ENCODE results near the gene ACSL1. TPM values are rescaled to one million over a fixed set of nuclear protein-coding genes. Genes with fewer than 3 reads are reported as not detected.

The ACSL1 gene
- polyA plus RNA-seq, 1 donor (not counting 4 experiments of a cell fraction or from before 2014, with no cell fraction given) = 60.6 TPM

- no peaks in the 10 kb centered on the region for H3K9me3 ChIP-seq (ENCODE audit: control insufficient read depth, low read depth, low read length)
- H3K4me2 ChIP-seq (ENCODE audit: control insufficient read depth, extremely low read depth, insufficient read depth, low read depth, low read length) = no peak overlapping the region
- no peak overlapping the region for H3K9ac ChIP-seq (ENCODE audit: control insufficient read depth, extremely low read depth, insufficient read depth, low read length)
- H2AFZ ChIP-seq (ENCODE audit: control insufficient read depth, low read length) = no peak overlapping the region
- dilution Hi-C loops (cut with MboI; ENCODE audit: extremely low pct_ligation_motif_present, low sequenced_read_pairs) = no loop called here
- no peak overlapping the region for H3K27ac ChIP-seq (ENCODE audit: control insufficient read depth, insufficient read depth, low read length)
- H3K79me2 ChIP-seq (ENCODE audit: control insufficient read depth, insufficient read depth, low read length) = no peaks in the 10 kb centered on the region
- DNase-seq (ENCODE audit: low read depth, low spot score) (no peak), FAIRE-seq (no peak)
- H4K20me1 ChIP-seq (ENCODE audit: control insufficient read depth, extremely low read depth, insufficient read depth, low read length) = no peaks in the 10 kb centered on the region
- TF ChIP-seq EZH2 (IDR thresholded peaks at IDR 0.05; ENCODE audit: low read length) = no peak
- peaks cover 11% of the 10 kb centered on the region for H3K4me1 ChIP-seq (ENCODE audit: control insufficient read depth, extremely low read depth, insufficient read depth, low read length)
- H3K36me3 ChIP-seq (ENCODE audit: control insufficient read depth in 2 of 2, extremely low read depth in 1 of 2, insufficient read depth in 2 of 2, low read length in 2 of 2) = peaks cover 8 to 17% of the 10 kb centered on the region in 2 experiments
- no peaks in the 10 kb centered on the region for H3K9me1 ChIP-seq (ENCODE audit: control insufficient read depth, extremely low read depth, insufficient read depth, low read length)
- no peak overlapping the region for H3K4me3 ChIP-seq (ENCODE audit: control insufficient read depth in 2 of 3, extremely low read depth in 1 of 3, insufficient read depth in 2 of 3, low read depth in 1 of 3, low read length in 3 of 3)
- H3K27me3 ChIP-seq (ENCODE audit: control insufficient read depth, extremely low read depth, insufficient read depth, low read length) = no peaks in the 10 kb centered on the region
These were observed 69.4 kb downstream of the ACSL1 start for GRCh38 chr4:184756399-184756798.

- DNase-seq (ENCODE audit: low read depth, low spot score) = no peak
- peak; percentile 87 for FAIRE-seq
- dilution Hi-C loops (cut with MboI; ENCODE audit: extremely low pct_ligation_motif_present, low sequenced_read_pairs) = no loop called here
These were observed 70.5 kb downstream of the ACSL1 start for GRCh38 chr4:184755278-184755677.

More at GRCh38 chr4:184755278-184755677, 70.5 kb downstream of the ACSL1 start:
- Histone ChIP-seq H3K9me3 (ENCODE audit: control insufficient read depth, low read depth, low read length) (no peaks in the 10 kb centered on the region), H3K36me3 (ENCODE audit: control insufficient read depth in 2 of 2, extremely low read depth in 1 of 2, insufficient read depth in 2 of 2, low read length in 2 of 2) (peaks cover 8 to 10% of the 10 kb centered on the region in 2 experiments), H3K4me3 (ENCODE audit: control insufficient read depth in 2 of 3, extremely low read depth in 1 of 3, insufficient read depth in 2 of 3, low read depth in 1 of 3, low read length in 3 of 3) (no peak overlapping the region), H3K27ac (ENCODE audit: control insufficient read depth, insufficient read depth, low read length) (no peak overlapping the region), H3K9me1 (ENCODE audit: control insufficient read depth, extremely low read depth, insufficient read depth, low read length) (no peaks in the 10 kb centered on the region), H4K20me1 (ENCODE audit: control insufficient read depth, extremely low read depth, insufficient read depth, low read length) (no peaks in the 10 kb centered on the region), H3K4me2 (ENCODE audit: control insufficient read depth, extremely low read depth, insufficient read depth, low read depth, low read length) (peak overlapping the region; percentile 8), H3K27me3 (ENCODE audit: control insufficient read depth, extremely low read depth, insufficient read depth, low read length) (no peaks in the 10 kb centered on the region), H3K4me1 (ENCODE audit: control insufficient read depth, extremely low read depth, insufficient read depth, low read length) (peaks cover 11% of the 10 kb centered on the region), H3K9ac (ENCODE audit: control insufficient read depth, extremely low read depth, insufficient read depth, low read length) (no peak overlapping the region), H3K79me2 (ENCODE audit: control insufficient read depth, insufficient read depth, low read length) (no peaks in the 10 kb centered on the region), H2AFZ (ENCODE audit: control insufficient read depth, low read length) (no peak overlapping the region)
- TF ChIP-seq CTCF (optimal IDR thresholded peaks at IDR 0.05 in 1 of 3, IDR thresholded peaks at IDR 0.05 in 1 of 3, conservative IDR thresholded peaks at IDR 0.05 in 1 of 3; ENCODE audit: extremely low read depth in 1 of 3, insufficient read depth in 2 of 3, low read length in 3 of 3) (no peak), EZH2 (IDR thresholded peaks at IDR 0.05; ENCODE audit: low read length) (no peak)

Data from keratinocyte (primary cell).